Stimulated activated naive CD8-positive, alpha-beta T cell treated with anti-CD3 and anti-CD28 coated beads, Interleukin-15, Interleukin-2, amounts not matched to agents 100 ng/mL and 50 ng/mL, for 24 hours (primary cell): Measurements from ENCODE around the gene LIN28B.

Experiments used
- H3K27ac Mint-ChIP-seq: one replicate; pipeline ENCODE4 v1.8.0; 2021; ENCODE audit warnings: mild to moderate bottlenecking, mixed read lengths
- H3K27me3 Mint-ChIP-seq: one replicate; pipeline ENCODE4 v1.8.0; 2021; ENCODE audit warnings: mixed read lengths
- H3K36me3 Mint-ChIP-seq: one replicate; pipeline ENCODE4 v1.8.0; 2021; ENCODE audit warnings: low read depth, mixed read lengths
- H3K4me1 Mint-ChIP-seq: one replicate; pipeline ENCODE4 v1.8.0; 2021; ENCODE audit warnings: low read depth, mixed read lengths
- H3K4me3 Mint-ChIP-seq: one replicate; pipeline ENCODE4 v1.8.0; 2021; ENCODE audit warnings: mild to moderate bottlenecking, mixed read lengths
- H3K9me3 Mint-ChIP-seq: one replicate; pipeline ENCODE4 v1.8.0; 2021; ENCODE audit warnings: mixed read lengths

LIN28B gene, protein sequence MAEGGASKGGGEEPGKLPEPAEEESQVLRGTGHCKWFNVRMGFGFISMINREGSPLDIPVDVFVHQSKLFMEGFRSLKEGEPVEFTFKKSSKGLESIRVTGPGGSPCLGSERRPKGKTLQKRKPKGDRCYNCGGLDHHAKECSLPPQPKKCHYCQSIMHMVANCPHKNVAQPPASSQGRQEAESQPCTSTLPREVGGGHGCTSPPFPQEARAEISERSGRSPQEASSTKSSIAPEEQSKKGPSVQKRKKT

DNA sequence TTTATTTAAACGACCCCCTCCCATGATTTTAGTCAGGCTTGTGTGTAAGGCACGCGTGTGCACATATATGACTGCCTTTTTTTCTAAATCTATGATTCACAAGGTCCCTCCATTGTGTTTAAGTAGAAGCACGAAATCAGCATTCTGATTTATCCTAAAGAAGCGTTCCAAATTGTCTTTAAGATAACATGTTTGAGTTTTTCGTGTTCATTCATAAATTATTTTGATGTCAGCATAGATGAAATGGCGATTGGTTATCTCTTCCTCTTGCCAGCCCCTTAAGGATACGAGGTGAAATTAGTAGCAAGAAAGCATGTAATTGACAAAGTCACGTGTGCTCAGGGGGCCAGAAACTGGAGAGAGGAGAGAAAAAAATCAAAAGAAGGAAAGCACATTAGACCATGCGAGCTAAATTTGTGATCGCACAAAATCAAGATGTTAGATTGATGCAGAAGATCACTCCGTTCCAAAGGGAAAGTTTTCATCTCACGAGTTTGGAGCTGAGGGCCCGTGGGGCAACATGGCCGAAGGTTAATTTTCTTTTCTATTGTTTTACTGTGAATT is at the start of gene LIN28B:
TSS of gene LIN28B (plus strand) at position 377 of the 564 bp plus-strand sequence. CDS start at position 521, 144 bp downstream.
- Mint-ChIP-seq H3K4me1 (peaks cover 13% of the 10 kb centered on the region), H3K4me3 (peak within 1 kb of the TSS; percentile 67), H3K36me3 (peaks cover 5% of the 10 kb centered on the region), H3K27me3 (peaks cover 77% of the 10 kb centered on the region), H3K27ac (no peak within 1 kb of the TSS), H3K9me3 (peaks cover 11% of the 10 kb centered on the region)

DNA sequence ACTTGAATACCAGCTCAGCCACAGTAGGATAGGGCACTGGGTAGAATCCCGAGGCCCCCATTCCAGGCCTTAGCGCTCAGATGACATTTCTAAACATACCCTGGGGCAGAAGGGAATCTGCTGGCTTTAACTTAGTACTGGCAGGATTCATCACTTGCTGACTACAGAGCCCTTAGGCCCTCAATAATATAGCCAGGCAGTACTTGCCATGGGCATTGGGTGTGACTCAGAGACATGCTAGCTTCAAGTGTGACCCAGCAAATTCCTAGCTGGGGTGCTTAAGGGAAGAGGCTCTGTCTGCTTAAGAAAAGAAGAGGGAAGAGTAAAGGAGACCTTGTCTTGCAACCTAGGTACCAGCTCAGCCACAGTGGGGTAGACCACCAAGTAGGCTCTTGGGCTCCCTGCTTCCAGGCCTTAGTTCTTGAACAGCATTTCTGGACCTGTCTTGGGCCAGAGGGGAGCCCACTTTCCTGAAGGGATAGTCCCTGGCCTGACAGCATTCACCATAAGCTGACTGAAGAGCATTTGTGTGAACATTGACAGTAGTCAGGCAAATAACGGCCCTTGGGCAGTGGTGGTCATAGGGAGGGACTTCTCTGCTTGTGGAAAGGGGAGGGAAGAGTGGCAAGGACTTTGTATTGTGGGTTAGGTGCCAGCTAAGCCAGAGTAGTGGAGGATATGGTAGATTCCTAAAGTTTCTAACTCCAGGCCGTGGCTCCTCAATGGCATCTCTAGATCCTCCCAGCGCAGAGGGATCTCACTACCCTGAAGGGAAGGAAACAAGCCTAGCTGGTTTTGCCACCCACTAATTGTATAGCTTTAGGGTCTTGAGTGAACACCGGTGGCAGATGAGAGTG is 48.6 kb upstream of the LIN28B start:
- Mint-ChIP-seq H3K4me3 (no peak overlapping the region), H3K27me3 (peaks cover 30% of the 10 kb centered on the region), H3K36me3 (no peaks in the 10 kb centered on the region), H3K27ac (no peak overlapping the region), H3K9me3 (peaks cover 4% of the 10 kb centered on the region), H3K4me1 (no peaks in the 10 kb centered on the region)

DNA sequence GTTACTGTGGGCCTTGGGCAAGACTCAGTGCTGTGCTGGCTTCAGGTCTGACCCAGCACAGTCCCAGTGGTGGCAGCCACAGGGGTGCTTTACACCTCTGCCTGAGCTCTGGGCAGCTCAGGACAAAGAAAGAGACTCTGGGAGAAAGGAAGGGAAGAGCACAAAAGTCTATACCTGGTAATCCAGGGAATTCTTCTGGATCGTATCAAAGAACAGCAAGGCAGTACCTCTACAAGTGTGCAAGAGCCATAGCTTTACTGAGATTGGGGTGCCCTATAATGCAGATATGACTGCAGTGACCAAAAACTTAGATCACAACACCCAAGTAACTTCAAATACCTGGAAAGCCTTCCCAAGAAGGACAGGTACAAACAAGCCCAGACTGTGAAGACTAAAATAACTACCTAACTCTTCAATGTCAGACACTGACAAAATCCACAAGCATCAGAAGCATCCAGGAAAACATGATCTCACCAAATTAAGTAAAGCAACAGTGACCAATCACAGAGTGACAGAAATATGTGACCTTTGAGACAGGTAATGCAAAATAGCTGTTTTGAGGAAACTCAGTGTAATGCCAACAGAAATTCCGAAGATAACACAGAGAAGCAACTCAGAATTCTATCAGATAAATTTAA is 47.9 kb upstream of the LIN28B start:
- H3K9me3 Mint-ChIP-seq, result peaks cover 4% of the 10 kb centered on the region
- no peak overlapping the region for H3K27ac Mint-ChIP-seq
- no peaks in the 10 kb centered on the region for H3K4me1 Mint-ChIP-seq
- no peaks in the 10 kb centered on the region for H3K36me3 Mint-ChIP-seq
- H3K4me3 Mint-ChIP-seq, result no peak overlapping the region
- peaks cover 30% of the 10 kb centered on the region for H3K27me3 Mint-ChIP-seq

DNA sequence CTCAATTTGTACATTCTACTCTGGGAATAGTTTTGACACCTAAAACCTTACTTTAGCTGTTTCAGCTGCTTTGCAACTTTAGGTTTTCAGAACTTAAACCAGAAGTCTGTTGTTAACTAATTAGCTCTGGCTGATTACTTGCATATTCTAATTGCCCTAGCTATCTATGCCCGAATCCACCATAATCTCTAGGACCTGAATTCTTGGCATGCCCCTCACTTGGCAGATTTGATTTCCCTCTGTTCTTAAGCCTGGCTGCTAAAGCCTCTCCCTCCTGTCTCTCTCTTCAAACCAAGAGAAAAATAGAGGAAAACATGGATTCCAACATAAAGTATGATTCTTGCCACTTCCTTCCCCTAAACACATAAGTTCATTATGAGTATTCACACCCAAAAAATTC is 35.0 kb upstream of the LIN28B start:
- Mint-ChIP-seq H3K9me3 (no peaks in the 10 kb centered on the region), H3K27ac (no peak overlapping the region), H3K27me3 (peaks cover 14% of the 10 kb centered on the region), H3K4me1 (no peaks in the 10 kb centered on the region), H3K4me3 (no peak overlapping the region), H3K36me3 (no peaks in the 10 kb centered on the region)

DNA sequence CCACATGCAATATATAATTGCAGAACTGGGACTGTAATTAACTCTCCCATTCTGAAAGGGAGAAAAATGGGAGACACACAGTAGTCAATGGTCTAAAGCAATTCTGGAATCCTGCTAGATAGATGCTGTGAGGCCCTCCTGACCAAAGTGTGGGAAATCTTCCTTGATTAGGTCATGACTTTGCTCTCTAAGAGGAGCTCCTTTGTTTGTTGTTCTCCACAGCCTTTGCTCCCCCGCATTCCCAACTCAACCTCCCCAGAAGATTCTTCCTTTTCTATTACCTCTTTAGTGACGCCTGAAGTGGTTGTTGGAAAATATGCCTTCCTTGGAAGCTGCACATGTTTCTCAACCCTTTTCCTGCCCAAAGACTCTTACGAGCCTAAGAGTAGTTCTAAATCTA is 28.8 kb upstream of the LIN28B start:
- peaks cover 11% of the 10 kb centered on the region for H3K27me3 Mint-ChIP-seq

DNA sequence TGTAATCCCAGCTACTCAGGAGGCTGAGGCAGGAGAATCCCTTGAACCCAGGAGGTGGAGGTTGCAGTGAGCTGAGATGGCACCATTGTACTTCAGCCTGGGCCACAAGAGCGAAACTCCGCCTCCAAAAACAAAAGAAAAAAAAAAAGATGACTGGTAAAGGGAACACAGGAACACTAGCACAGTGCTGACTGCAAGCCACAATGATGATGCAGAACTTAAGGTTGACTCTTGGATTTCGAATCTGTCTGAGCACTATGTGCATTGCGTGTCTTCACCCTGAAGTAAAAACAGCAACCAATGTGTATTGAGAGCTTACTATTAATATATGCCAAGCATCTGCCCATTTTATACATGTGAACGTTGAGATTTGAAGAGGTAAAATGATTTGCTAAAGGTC is 27.6 kb upstream of the LIN28B start:
- no peak overlapping the region for H3K4me3 Mint-ChIP-seq
- H3K27ac Mint-ChIP-seq, result no peak overlapping the region
- no peaks in the 10 kb centered on the region for H3K9me3 Mint-ChIP-seq
- peaks cover 15% of the 10 kb centered on the region for H3K27me3 Mint-ChIP-seq
- H3K36me3 Mint-ChIP-seq, result no peaks in the 10 kb centered on the region
- H3K4me1 Mint-ChIP-seq, result no peaks in the 10 kb centered on the region

More for the DNA sequence above, 28.8 kb upstream of the LIN28B start:
- Mint-ChIP-seq H3K36me3 (no peaks in the 10 kb centered on the region), H3K4me3 (no peak overlapping the region), H3K9me3 (no peaks in the 10 kb centered on the region), H3K27ac (no peak overlapping the region), H3K4me1 (no peaks in the 10 kb centered on the region)

DNA sequence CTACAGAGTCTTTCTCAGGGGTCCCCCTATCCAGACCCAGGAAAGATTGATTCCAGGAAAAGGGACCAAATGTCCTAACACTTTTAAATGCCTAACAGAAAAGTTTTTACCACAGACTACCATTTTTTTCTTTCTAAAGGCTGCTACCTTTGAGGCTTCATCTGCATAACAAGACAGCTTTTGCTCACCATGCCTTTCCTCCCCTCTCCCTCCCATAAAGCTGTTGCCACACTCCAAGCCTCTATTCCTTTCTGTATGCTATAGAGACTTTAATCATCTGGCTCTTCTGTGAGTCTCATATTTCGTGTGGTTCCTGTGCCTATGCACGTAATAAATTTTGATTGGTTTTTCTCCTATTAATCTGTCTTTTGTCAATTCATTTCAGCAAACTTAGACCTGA is 26.0 kb upstream of the LIN28B start:
- H3K27me3 Mint-ChIP-seq, result peaks cover 15% of the 10 kb centered on the region
- no peak overlapping the region for H3K27ac Mint-ChIP-seq
- H3K36me3 Mint-ChIP-seq, result no peaks in the 10 kb centered on the region
- no peaks in the 10 kb centered on the region for H3K4me1 Mint-ChIP-seq
- H3K9me3 Mint-ChIP-seq, result no peaks in the 10 kb centered on the region
- H3K4me3 Mint-ChIP-seq, result no peak overlapping the region

DNA sequence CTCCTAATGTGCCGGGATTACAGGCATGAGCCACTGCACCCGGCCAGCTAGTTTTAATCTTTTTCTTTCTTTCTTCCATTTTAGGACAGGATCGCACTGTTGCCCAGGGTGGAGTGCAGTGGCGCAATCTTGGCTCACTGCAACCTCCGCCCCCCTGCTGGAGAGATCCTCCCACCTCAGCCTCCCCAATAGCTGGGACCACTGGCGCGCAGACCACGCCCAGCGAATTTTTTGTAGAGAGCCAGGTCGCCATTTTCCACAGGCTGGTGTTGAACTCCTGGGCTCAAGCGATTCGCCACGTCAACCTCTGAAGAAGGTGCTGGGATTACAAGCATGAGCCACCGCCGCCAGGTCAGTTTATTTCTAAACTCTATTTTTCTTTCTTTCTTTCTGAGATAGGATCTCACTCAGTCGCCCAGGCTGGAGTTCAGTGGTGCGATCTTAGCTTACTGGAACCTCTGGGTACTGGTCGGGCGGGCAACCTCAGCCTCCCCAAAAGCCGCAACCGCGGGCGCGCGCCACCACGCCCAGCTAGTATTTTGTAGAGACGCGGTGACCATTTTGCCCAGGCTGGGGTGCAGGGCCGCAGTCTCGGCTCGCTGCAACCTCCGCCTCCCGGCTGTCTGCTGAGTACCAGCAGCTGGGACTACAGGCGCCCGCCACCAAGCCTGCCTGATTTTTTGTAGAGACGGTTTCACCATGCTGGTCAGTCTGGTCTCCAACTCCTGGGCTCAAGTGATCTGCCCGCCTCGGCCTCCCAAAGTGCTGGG is 20.0 kb upstream of the LIN28B start:
- Mint-ChIP-seq H3K36me3 (no peaks in the 10 kb centered on the region), H3K9me3 (peaks cover 4% of the 10 kb centered on the region), H3K4me3 (no peak overlapping the region), H3K27ac (no peak overlapping the region), H3K27me3 (peaks cover 44% of the 10 kb centered on the region), H3K4me1 (peaks cover 7% of the 10 kb centered on the region)

DNA sequence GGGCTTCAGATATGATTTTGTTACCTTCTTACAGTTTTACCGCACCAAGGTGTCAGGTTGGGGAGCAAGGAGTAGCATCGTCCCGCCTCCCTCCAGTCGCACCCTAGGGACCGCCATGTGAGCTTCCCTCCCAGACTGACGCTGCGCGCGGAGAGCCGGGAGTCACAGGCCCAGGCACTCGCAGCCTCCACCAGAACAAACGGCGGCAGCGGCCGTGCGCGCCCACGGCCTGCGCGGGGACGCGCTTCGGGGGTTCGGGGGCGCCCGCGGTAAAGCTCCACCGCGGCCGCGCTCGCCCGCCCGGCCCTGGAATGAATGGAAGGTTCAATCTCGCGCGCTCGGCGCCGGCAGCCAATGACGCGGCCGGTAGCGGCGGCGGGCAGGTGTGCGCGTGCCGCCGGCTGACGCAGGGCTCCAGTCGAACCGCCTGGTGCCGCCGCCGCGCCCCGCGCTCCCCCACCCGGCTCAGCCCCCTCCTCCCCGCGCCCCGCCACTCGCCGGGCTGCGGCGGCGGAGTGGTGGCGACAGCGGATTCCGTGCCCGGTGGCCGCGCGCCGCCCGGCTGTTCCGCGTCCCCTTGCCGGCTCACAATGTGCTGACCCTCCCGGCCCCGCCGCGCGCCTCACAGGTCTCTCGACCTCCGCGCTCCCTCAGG is 16.5 kb upstream of the LIN28B start:
- peaks cover 7% of the 10 kb centered on the region for H3K4me1 Mint-ChIP-seq
- no peak overlapping the region for H3K27ac Mint-ChIP-seq
- H3K9me3 Mint-ChIP-seq, result peaks cover 4% of the 10 kb centered on the region
- H3K36me3 Mint-ChIP-seq, result no peaks in the 10 kb centered on the region
- H3K4me3 Mint-ChIP-seq, result peak overlapping the region; percentile 60
- peaks cover 54% of the 10 kb centered on the region for H3K27me3 Mint-ChIP-seq

DNA sequence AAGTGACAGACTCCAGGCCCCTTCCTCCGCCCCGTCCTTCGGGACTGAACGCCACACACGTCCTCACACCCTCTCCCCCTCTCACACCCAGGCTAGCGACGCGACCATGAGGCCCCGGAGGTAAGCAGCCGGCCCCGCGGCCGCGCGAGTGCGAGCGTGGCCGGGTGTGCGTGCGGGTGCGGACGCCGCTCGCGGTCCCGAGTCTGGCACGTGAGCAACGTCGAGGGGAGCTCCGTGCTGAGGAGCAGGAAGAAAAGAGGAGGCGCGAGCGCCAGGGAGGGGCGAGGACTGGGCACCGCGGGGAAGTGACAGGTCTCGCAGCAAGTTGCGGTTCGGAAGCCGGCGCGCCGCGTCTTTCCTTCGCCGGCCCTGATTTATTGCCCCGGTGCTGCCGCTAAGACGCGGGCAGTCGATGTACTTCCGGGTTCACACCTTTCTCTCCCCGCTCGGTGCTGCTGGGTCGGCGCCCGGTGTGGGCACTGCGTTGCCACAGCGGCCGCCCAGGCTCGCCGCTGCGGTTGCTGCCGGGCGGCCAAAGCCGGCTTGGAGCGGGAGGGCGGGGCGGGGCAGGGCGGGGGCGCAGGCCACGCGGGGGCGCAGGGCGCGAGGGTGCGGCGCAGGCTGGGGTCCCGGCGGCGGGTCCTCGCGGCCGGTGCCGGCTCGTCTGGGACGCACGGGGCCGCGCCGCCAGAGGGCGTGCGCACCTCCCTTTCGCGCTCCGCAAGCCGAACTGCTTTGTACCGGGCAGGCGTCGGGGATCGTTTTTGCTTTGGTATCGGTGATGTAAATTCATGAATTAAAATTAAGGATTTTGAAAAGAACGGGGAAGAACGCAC is 15.8 kb upstream of the LIN28B start:
- Mint-ChIP-seq H3K27me3 (peaks cover 52% of the 10 kb centered on the region), H3K27ac (no peak overlapping the region), H3K4me3 (peak overlapping the region; percentile 65), H3K36me3 (no peaks in the 10 kb centered on the region), H3K9me3 (peaks cover 4% of the 10 kb centered on the region), H3K4me1 (peaks cover 7% of the 10 kb centered on the region)

DNA sequence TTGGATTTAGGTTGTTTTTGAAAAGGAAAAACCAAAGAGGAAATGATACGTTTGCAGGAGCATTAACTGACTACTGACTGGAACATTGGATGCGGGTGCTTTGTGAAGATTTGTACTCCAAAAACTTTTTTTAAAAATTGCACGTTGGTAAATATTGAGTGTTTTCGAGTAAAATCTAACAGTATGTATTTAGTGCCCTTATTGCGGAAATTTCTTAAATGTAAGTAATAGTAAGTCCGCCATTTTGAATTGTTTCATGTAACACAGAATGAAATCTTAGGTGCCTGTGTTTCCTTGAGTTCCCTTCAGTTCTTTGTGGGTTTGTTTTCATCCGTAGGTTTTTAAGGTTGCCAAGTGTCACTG is 15.2 kb upstream of the LIN28B start:
- Mint-ChIP-seq H3K4me1 (peaks cover 7% of the 10 kb centered on the region), H3K27ac (no peak overlapping the region), H3K9me3 (peaks cover 4% of the 10 kb centered on the region)

DNA sequence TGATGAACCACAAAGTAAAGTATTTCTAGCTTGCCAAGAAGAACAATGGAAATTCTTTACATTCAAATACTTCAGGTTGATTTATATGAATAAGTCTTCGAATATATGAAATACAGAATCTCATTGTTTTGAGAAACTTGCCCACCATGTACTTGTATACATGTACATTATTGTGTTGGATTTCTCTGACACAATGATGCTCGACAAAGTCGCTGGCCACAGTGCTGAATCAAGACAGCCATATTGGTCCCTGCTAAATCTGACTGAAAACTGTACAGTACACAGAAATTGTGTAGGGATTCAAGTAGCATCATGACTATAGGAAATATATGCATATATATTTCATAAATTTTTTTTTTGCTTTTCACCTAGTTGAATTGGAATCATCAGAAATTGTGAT is 13.1 kb upstream of the LIN28B start:
- H3K4me3 Mint-ChIP-seq, result no peak overlapping the region
- H3K4me1 Mint-ChIP-seq, result peaks cover 7% of the 10 kb centered on the region
- no peaks in the 10 kb centered on the region for H3K36me3 Mint-ChIP-seq
- no peak overlapping the region for H3K27ac Mint-ChIP-seq
- H3K9me3 Mint-ChIP-seq, result peaks cover 4% of the 10 kb centered on the region
- H3K27me3 Mint-ChIP-seq, result peaks cover 45% of the 10 kb centered on the region

More for the DNA sequence above, 15.2 kb upstream of the LIN28B start:
- Mint-ChIP-seq H3K36me3 (no peaks in the 10 kb centered on the region), H3K27me3 (peaks cover 48% of the 10 kb centered on the region), H3K4me3 (peak overlapping the region; percentile 65)

DNA sequence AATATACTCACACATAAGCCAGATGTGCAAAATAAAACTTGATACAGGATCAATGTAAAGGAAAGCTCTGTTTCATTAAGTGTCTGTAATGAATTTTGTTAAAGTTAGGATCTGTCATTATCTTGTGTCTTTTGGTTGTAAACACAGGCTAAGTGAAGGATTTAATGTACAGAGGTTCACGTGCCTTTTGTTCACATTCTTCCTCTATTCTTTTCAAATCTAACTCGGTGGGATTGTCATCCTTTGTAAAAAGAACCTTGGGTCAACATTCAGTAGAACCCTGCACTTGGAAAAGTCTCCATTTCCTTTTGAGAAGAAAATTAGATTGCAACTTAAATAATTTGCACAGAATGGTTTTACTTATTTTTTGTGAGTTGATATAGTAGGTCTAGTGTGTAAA is 7.7 kb upstream of the LIN28B start:
- H3K27ac Mint-ChIP-seq, result no peak overlapping the region
- peaks cover 5% of the 10 kb centered on the region for H3K36me3 Mint-ChIP-seq
- H3K4me1 Mint-ChIP-seq, result no peaks in the 10 kb centered on the region
- H3K4me3 Mint-ChIP-seq, result no peak overlapping the region
- H3K27me3 Mint-ChIP-seq, result peaks cover 47% of the 10 kb centered on the region
- H3K9me3 Mint-ChIP-seq, result peaks cover 6% of the 10 kb centered on the region
